GM12875 (cell line): ENCODE measurements around the gene COL24A1.

ENCODE experiments used
- H3K4me3 ChIP-seq: one replicate; pipeline ENCODE4 v1.5.1; 2011; ENCODE audit warnings: low read depth, low read length, control low read depth
- TF ChIP-seq, protein P1 (sequence below): IDR thresholded peaks from 2 replicates; pipeline ENCODE4 v1.5.1; 2011; ENCODE audit warnings: low read depth, mild to moderate bottlenecking, control low read depth, inconsistent platforms, low read length, moderate library complexity, borderline replicate concordance; ENCODE audit not compliant: insufficient read depth

Gene COL24A1

DNA sequence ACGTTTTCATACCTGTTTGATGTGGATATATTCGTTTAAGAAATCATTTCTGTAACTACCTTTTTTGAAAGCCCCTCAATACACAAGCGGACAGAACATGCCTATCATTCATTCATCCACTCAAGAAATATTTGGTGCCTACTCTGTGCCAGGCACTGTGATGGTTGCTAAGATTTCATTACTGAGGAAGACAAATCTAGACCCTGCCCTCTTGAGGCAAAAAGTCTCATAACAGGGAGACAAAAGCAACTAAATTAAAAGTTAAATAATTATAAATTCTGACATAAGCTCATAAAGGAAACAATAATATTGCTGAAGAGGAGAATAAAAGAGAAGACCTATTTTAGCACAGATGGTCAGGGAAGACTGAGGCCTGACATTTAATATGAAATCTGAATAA, 244.8 kb downstream of the COL24A1 start:
- no peak overlapping the region for H3K4me3 ChIP-seq
- TF ChIP-seq, protein P1, sequence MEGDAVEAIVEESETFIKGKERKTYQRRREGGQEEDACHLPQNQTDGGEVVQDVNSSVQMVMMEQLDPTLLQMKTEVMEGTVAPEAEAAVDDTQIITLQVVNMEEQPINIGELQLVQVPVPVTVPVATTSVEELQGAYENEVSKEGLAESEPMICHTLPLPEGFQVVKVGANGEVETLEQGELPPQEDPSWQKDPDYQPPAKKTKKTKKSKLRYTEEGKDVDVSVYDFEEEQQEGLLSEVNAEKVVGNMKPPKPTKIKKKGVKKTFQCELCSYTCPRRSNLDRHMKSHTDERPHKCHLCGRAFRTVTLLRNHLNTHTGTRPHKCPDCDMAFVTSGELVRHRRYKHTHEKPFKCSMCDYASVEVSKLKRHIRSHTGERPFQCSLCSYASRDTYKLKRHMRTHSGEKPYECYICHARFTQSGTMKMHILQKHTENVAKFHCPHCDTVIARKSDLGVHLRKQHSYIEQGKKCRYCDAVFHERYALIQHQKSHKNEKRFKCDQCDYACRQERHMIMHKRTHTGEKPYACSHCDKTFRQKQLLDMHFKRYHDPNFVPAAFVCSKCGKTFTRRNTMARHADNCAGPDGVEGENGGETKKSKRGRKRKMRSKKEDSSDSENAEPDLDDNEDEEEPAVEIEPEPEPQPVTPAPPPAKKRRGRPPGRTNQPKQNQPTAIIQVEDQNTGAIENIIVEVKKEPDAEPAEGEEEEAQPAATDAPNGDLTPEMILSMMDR = no peak

- TF ChIP-seq, protein P1 = no peak
Measured at GRCh38 chr1:85900921-85901320, 255.7 kb downstream of the COL24A1 start.

GRCh38 chr1:85898861-85899260, 257.7 kb downstream of the COL24A1 start:
- no peak overlapping the region for H3K4me3 ChIP-seq
- TF ChIP-seq, protein P1 = no peak

More at GRCh38 chr1:85900921-85901320, 255.7 kb downstream of the COL24A1 start:
- H3K4me3 ChIP-seq = no peak overlapping the region

- no peak overlapping the region for H3K4me3 ChIP-seq
- TF ChIP-seq, protein P1 = no peak; the same call in 1 of the 2 replicates
Measured at GRCh38 chr1:85894651-85895050, 261.9 kb downstream of the COL24A1 start.

DNA sequence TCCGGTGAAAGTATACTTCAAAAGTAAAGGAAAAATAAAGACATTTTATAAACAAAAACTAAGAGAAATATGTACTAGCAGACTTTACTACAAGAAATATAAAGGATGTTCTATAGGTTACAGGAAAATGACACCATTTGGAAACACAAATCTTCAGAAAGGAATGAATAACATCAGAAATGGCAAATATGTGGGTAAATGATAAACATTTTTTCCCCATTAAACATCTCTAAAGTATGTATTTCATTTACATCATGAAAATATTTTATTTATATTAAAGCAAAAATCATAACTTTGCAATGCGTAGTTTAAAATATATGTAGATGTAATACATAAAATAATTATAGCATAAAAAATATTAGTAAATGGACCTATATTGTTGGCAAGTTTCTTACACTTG, 264.2 kb downstream of the COL24A1 start:
- H3K4me3 ChIP-seq = no peak overlapping the region
- TF ChIP-seq, protein P1 = no peak

DNA sequence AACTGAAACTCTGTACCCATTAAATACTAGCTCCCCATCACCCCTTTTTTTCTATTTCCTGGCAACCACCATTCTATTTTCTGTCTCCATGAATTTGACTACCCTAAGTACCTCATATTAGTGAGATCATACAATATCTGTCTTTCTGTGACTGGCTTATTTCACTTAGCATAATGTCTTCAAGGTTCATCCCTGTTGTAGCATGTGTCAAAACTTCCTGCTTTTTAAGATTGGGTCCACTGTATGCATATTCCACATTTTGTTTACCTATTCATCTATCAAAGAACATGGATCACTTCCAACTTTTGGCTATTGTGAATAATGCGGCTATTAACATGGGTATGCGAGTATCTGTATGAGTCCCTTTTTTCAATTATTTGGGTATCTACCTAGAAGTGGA, 266.7 kb downstream of the COL24A1 start:
- no peak overlapping the region for H3K4me3 ChIP-seq
- TF ChIP-seq, protein P1 = no peak

DNA sequence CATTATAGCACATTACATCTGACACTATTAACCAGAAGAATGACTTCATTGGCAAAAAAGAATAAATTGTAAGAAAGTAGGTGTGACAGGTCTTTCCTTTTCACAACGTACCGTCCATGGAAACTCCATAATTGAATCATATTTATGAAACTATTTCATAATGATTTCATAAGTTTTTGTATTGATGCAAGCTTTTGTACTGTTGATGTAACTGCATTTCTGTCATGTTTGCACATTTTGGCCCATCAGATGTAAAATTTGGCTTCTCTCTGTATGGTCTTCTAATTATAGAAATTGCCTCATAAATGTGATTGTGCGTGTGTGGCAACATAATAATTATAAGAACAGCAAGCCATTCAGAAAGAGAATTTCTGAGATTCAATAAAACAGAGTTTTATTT, 267.7 kb downstream of the COL24A1 start:
- TF ChIP-seq, protein P1 = no peak
- H3K4me3 ChIP-seq = no peak overlapping the region
